Common myeloid progenitor, CD34-positive (primary cell): Measurements from ENCODE around the gene RGS7.
"Not testable (repeated sequence)": the region's sequence is repeated elsewhere in the genome, so short reads cannot be mapped to it uniquely, and the experiment has no call there.

ENCODE experiments used
- CTCF ChIA-PET: fragments of 350-600 bp; sonication (Branson Sonifier 250); formaldehyde crosslinking; loops from one replicate; lab custom pipeline; 2021; ENCODE audit warnings: antibody characterized with exemption; lab: Charles Lee
- POLR2A ChIA-PET: fragments of 350-600 bp; sonication (Branson Sonifier 250); formaldehyde crosslinking; loops from one replicate; lab custom pipeline; 2021; ENCODE audit warnings: antibody characterized with exemption; lab: Charles Lee
- DNase-seq, 3 donors: peaks; one replicate each; pipeline versions ENCODE4 v3.0.0 to v3.0.0-alpha.2; 2013
- H3K27ac ChIP-seq, 2 experiments: 1 replicate in 1 of 2; 2 replicates in 1 of 2; pipeline ENCODE4 v1.7.0; 2013; ENCODE audit warnings: inconsistent platforms in 2 of 2, low read length in 2 of 2, mild to moderate bottlenecking in 2 of 2, low read depth in 1 of 2, moderate library complexity in 1 of 2; ENCODE audit not compliant: severe bottlenecking in 2 of 2, insufficient read depth in 1 of 2, poor library complexity in 1 of 2
- H3K27me3 ChIP-seq, 5 experiments: replicated peaks in 2 of 5; 1 replicate in 3 of 5; 2 replicates in 2 of 5; pipeline versions ENCODE4 v1.6.1 to v1.7.0; 2013; ENCODE audit warnings: low read length in 4 of 5, mild to moderate bottlenecking in 2 of 5, moderate library complexity in 2 of 5, inconsistent platforms in 1 of 5; ENCODE audit not compliant: insufficient read depth in 5 of 5, control insufficient read depth in 4 of 5
- H3K36me3 ChIP-seq, 4 experiments: 1 replicate in 2 of 4; 2 replicates in 2 of 4; pipeline versions ENCODE4 v1.6.1 to v1.7.0; 2013; ENCODE audit warnings: low read length in 3 of 4, control low read depth in 1 of 4, mild to moderate bottlenecking in 1 of 4; ENCODE audit not compliant: control insufficient read depth in 4 of 4, insufficient read depth in 4 of 4
- H3K4me1 ChIP-seq, 4 experiments: 1 replicate in 3 of 4; 2 replicates in 1 of 4; pipeline versions ENCODE4 v1.6.1 to v1.7.1; 2013; ENCODE audit warnings: low read length in 3 of 4, mild to moderate bottlenecking in 3 of 4, control low read depth in 1 of 4, inconsistent platforms in 1 of 4, moderate library complexity in 1 of 4; ENCODE audit not compliant: control insufficient read depth in 4 of 4, insufficient read depth in 4 of 4; ENCODE audit errors: control extremely low read depth in 1 of 4
- H3K4me3 ChIP-seq, 7 experiments: 1 replicate in 4 of 7; 2 replicates in 3 of 7; pipeline versions ENCODE4 v1.5.1 to v1.7.0; 2013; ENCODE audit warnings: mild to moderate bottlenecking in 7 of 7, low read length in 6 of 7, moderate library complexity in 6 of 7, inconsistent platforms in 2 of 7, low read depth in 2 of 7, control low read depth in 1 of 7; ENCODE audit not compliant: insufficient read depth in 4 of 7, control insufficient read depth in 1 of 7; ENCODE audit errors: extremely low read depth in 1 of 7
- H3K9me3 ChIP-seq, 5 experiments: 1 replicate in 4 of 5; 2 replicates in 1 of 5; pipeline versions ENCODE4 v1.6.1 to v1.7.1; 2013; ENCODE audit warnings: low read length in 4 of 5, mild to moderate bottlenecking in 2 of 5, inconsistent platforms in 1 of 5, low read depth in 1 of 5, moderate library complexity in 1 of 5; ENCODE audit not compliant: control insufficient read depth in 4 of 5, insufficient read depth in 2 of 5; ENCODE audit errors: control extremely low read depth in 1 of 5
- WGBS: methylation state at CpG from one replicate; pipeline ENCODE4 v1.1.5; 2013; ENCODE audit not compliant: insufficient coverage; 5-methylcytosine and 5-hydroxymethylcytosine counted together

The RGS7 gene

DNA sequence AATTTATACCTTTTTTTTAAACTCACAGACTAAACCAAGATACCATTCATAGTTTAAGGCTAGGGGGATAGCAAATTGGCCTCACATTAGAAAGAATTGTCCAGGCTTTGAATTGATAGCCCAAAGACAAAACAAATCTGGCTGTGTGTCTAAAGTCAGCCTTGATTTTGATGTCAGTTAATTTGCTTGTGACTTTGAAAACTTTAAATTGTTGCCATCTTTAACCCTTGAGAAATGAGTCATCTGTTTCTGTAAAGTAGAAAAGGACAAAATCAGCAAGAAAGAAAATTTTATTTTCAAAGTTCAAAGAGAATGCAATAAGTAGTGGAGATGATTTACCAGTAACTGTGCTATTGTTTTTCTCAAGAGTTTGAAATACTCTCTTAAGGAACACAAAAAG is 184.5 kb downstream of the RGS7 start:
- no peaks in the 10 kb centered on the region for H3K4me1 ChIP-seq
- no peaks in the 10 kb centered on the region for H3K36me3 ChIP-seq
- no peak overlapping the region for H3K4me3 ChIP-seq
- H3K27ac ChIP-seq, result no peak overlapping the region
- POLR2A ChIA-PET, result no interaction called here
- no peak for DNase-seq
- no peaks in the 10 kb centered on the region for H3K9me3 ChIP-seq
- H3K27me3 ChIP-seq, result no peaks in the 10 kb centered on the region
- CTCF ChIA-PET, result no interaction called here

DNA sequence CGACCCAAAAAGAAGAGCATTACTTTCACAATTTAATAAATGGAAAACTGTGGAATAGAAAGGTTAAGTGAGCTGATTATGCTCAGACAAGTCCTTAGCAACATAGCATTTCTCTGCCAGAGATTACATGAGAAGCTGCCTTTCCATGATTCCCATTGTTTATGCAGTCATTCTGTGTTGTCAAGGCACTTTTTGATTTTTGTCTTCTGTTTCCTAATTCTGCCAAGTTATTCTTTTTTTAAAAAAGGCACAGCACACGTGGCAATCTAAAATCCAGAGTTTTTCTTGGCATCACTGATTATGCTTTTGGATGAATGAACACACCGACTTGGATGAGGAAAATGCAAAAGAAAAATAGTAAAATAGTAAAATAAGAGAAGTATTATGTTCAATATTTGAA is 185.0 kb downstream of the RGS7 start:
- no peak for DNase-seq
- CTCF ChIA-PET, result no interaction called here
- Histone ChIP-seq H3K4me3 (no peak overlapping the region), H3K9me3 (no peaks in the 10 kb centered on the region), H3K4me1 (no peaks in the 10 kb centered on the region), H3K36me3 (no peaks in the 10 kb centered on the region), H3K27me3 (no peaks in the 10 kb centered on the region), H3K27ac (no peak overlapping the region)
- no CpG with 5 or more reads among the region's 3 CpGs for WGBS
- POLR2A ChIA-PET, result no interaction called here

DNA sequence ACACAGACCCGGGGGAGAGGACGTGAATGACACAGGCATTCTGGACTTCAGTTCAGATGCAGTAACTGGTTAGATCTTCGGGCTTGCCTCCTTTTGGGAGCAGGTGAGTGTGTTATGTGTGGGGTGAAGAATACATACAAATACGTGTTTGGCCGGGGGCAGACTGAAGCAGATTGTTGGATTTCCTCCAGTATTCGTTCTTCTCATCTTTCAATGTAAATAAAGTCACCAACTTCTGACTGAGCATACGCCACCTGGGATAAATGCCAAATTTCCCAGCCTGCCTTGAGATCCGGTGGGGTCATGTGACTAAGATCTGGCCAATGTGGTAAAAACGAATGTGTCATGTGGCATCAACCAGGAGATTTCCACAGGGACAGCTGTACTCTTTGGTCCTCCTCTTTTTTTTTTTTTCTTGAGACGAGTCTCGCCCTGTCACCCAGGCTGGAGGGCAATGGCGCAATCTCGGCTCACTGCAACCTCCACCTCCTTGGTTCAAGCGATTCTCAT is 189.8 kb downstream of the RGS7 start:
- no peaks in the 10 kb centered on the region for H3K27me3 ChIP-seq
- H3K4me1 ChIP-seq, result no peaks in the 10 kb centered on the region
- 90% methylated on average over 12 of the region's 14 CpGs for WGBS
- no peak overlapping the region for H3K4me3 ChIP-seq
- DNase-seq, result no peak
- ChIA-PET CTCF (interaction anchor here (0.6 kb wide), 1 partner anchor 814 kb away, joined by 3 read pairs; no protein-coding TSS in a partner anchor), POLR2A (no interaction called here)
- no peaks in the 10 kb centered on the region for H3K36me3 ChIP-seq
- H3K9me3 ChIP-seq, result peaks cover 0 to 2% (median 0%) of the 10 kb centered on the region in 5 experiments
- no peak overlapping the region for H3K27ac ChIP-seq

DNA sequence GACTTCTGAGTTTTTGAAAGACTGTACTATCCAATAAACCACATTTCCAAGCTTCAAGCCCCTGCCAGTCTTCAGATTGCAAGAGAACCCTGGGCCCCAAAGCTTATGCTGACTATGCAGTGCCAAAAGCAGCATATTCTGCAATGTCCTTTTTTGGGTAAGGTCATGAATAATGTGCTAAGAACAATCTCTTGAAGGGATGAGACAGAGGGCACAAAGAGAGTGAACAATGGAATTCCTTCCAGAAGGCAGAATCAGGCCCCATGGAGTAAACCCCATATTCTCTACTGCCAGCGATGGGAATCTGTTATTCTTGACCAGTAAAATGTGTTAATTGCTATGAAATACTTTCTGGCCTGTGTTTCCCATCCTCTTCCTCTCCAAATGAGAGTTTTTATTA is 190.4 kb downstream of the RGS7 start:
- no CpG with 5 or more reads among the region's 1 CpG for WGBS
- CTCF ChIA-PET, result interaction anchor here (0.6 kb wide), 1 partner anchor 815 kb away, joined by 3 read pairs; no protein-coding TSS in a partner anchor

DNA sequence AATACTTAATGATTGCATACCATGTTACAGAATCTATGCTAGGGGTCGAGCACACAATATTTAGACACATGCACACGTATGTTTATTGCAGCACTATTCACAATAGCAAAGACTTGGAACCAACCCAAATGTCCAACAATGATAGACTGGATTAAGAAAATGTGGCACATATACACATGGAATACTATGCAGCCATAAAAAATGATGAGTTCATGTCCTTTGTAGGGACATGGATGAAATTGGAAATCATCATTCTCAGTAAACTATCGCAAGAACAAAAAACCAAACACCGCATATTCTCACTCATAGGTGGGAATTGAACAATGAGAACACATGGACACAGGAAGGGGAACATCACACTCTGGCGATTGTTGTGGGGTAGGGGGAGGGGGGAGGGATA is 191.7 kb downstream of the RGS7 start:
- H3K4me1 ChIP-seq, CTCF ChIA-PET, POLR2A ChIA-PET, DNase-seq, H3K36me3 ChIP-seq, H3K9me3 ChIP-seq, H3K27me3 ChIP-seq, H3K27ac ChIP-seq, H3K4me3 ChIP-seq: not testable (repeated sequence)
- WGBS, result no CpG with 5 or more reads among the region's 5 CpGs

More for the DNA sequence above, 190.4 kb downstream of the RGS7 start:
- POLR2A ChIA-PET, result no interaction called here
- H3K27ac ChIP-seq, result no peak overlapping the region
- peaks cover 0 to 2% (median 0%) of the 10 kb centered on the region in 5 experiments for H3K9me3 ChIP-seq
- no peaks in the 10 kb centered on the region for H3K27me3 ChIP-seq
- H3K4me3 ChIP-seq, result no peak overlapping the region
- DNase-seq, result no peak
- H3K36me3 ChIP-seq, result no peaks in the 10 kb centered on the region
- no peaks in the 10 kb centered on the region for H3K4me1 ChIP-seq

DNA sequence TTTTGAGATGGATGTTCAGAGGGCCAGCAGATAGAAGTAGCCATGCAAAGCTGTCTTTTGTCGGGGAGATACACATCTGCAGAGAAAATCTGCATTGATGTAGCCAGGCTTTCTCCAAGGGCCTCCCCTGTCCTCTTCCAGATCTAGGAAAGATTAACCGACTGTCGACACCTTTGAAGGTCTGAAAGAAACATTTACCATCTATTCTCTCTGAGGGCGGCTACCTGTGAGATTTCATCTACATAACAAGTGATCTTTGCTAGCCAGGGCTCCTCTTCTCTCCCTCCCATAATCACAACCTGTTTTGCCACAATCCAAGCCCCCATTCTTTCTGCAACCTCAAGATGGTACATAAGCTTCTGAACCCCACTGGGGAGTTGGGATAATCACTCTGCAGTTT is 193.6 kb downstream of the RGS7 start:
- H3K4me3 ChIP-seq, result no peak overlapping the region
- CTCF ChIA-PET, result no interaction called here
- no peak overlapping the region for H3K27ac ChIP-seq
- no peaks in the 10 kb centered on the region for H3K4me1 ChIP-seq
- 46% methylated on average over 4 of the region's 4 CpGs for WGBS
- H3K36me3 ChIP-seq, result no peaks in the 10 kb centered on the region
- H3K27me3 ChIP-seq, result no peaks in the 10 kb centered on the region
- POLR2A ChIA-PET, result no interaction called here
- DNase-seq, result no peak
- peaks cover 0 to 2% (median 0%) of the 10 kb centered on the region in 5 experiments for H3K9me3 ChIP-seq

DNA sequence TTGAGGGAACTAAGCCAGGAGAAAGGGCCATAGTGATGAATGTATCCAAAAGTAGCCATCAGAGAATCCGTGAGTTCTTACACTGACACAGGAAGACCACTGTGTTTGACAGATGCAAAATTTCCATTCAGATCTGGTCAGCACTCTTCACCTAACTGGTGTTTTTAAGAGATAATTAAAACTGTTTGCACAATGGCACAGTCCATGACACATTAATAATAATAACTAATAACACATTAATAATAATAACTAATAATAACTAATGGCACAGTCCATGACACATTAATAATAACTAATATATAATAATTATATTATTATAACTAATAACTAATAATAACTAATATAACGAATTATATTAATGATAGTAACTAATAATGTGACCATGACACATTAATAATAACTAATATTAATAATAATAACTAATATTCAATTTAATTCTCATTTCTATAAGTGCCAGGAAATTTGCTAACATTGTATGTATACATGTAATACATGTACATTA is 195.8 kb downstream of the RGS7 start:
- no peaks in the 10 kb centered on the region for H3K4me1 ChIP-seq
- H3K27ac ChIP-seq, result no peak overlapping the region
- no peak for DNase-seq
- no peaks in the 10 kb centered on the region for H3K36me3 ChIP-seq
- POLR2A ChIA-PET, result no interaction called here
- peaks cover 0 to 2% (median 0%) of the 10 kb centered on the region in 5 experiments for H3K9me3 ChIP-seq
- no CpG with 5 or more reads among the region's 2 CpGs for WGBS
- no peak overlapping the region for H3K4me3 ChIP-seq
- CTCF ChIA-PET, result no interaction called here
- no peaks in the 10 kb centered on the region for H3K27me3 ChIP-seq
